Neutrophil (primary cell): Measurements from ENCODE around the gene UNC5B.

Experiments
- H3K27ac ChIP-seq: fragments of 200-600 bp; sonication (generic); 2 replicates; pipeline ENCODE4 v1.5.1; 2016; ENCODE audit warnings: mild to moderate bottlenecking, moderate library complexity
- H3K27me3 ChIP-seq: fragments of 200-600 bp; sonication (generic); 2 replicates; pipeline ENCODE4 v1.6.0; 2016; ENCODE audit warnings: mild to moderate bottlenecking
- H3K36me3 ChIP-seq: fragments of 200-600 bp; sonication (generic); 2 replicates; pipeline ENCODE4 v1.5.1; 2017
- H3K4me1 ChIP-seq, 2 experiments: fragments of 200-600 bp in 1 of 2; sonication (generic) in 1 of 2; 1 replicate in 1 of 2; 2 replicates in 1 of 2; pipeline versions ENCODE4 v1.5.1 to v1.6.1; 2013 to 2016; ENCODE audit warnings: low read depth in 1 of 2, low read length in 1 of 2, mild to moderate bottlenecking in 1 of 2, moderate library complexity in 1 of 2; ENCODE audit not compliant: control insufficient read depth in 1 of 2, insufficient read depth in 1 of 2
- H3K4me3 ChIP-seq, 2 experiments: fragments of 200-600 bp in 1 of 2; sonication (generic) in 1 of 2; 1 replicate in 1 of 2; 2 replicates in 1 of 2; pipeline ENCODE4 v1.5.1; 2013 to 2016; ENCODE audit warnings: low read depth in 1 of 2, low read length in 1 of 2, mild to moderate bottlenecking in 1 of 2, moderate library complexity in 1 of 2
- H3K9me3 ChIP-seq: fragments of 200-600 bp; sonication (generic); 2 replicates; pipeline ENCODE4 v1.5.1; 2016
- TF ChIP-seq, protein P1 (sequence below): fragments of 200-600 bp; sonication (generic); IDR thresholded peaks from 2 replicates; pipeline ENCODE4 v1.5.1; 2016; ENCODE audit warnings: antibody characterized with exemption

UNC5B gene

DNA sequence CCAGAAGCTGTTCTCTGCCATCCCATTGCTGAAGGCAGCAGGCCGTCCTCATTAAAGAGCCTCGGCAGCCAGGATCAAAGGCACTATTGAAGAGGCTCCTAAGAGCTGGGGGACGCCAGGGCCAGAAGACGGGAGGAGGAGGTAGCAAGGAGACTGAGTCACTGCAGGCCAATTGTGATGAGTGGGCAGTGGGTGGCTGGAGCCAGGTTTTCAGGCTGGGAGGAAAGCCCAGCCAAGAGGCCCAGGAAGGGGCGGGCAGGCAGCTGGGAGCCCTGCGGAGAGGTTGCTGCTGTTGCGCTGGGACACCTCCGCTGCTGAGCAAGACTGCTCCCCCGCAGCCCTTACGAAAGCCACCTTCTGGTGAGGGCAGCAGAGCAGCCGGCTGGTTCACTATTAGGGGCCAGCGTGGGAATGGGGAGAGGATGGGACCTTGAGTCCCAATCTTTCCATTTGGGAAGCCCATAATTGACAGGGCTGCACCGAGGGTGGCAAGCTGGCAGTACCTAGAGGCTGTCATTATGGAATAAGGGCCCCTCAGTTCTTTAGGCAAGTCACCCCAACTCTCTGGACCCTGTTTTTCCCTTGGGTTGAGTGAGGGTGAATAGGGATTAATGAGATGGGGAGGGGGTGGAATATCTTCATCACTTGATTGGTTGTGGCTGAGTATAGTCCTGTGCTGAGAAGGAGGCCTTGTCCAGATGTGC is 48.4 kb downstream of the UNC5B start:
- H3K36me3 ChIP-seq: no peaks in the 10 kb centered on the region
- no peak overlapping the region for H3K27ac ChIP-seq
- no peaks in the 10 kb centered on the region for H3K4me1 ChIP-seq
- H3K27me3 ChIP-seq: no peaks in the 10 kb centered on the region
- TF ChIP-seq, protein P1, sequence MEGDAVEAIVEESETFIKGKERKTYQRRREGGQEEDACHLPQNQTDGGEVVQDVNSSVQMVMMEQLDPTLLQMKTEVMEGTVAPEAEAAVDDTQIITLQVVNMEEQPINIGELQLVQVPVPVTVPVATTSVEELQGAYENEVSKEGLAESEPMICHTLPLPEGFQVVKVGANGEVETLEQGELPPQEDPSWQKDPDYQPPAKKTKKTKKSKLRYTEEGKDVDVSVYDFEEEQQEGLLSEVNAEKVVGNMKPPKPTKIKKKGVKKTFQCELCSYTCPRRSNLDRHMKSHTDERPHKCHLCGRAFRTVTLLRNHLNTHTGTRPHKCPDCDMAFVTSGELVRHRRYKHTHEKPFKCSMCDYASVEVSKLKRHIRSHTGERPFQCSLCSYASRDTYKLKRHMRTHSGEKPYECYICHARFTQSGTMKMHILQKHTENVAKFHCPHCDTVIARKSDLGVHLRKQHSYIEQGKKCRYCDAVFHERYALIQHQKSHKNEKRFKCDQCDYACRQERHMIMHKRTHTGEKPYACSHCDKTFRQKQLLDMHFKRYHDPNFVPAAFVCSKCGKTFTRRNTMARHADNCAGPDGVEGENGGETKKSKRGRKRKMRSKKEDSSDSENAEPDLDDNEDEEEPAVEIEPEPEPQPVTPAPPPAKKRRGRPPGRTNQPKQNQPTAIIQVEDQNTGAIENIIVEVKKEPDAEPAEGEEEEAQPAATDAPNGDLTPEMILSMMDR: no peak
- no peaks in the 10 kb centered on the region for H3K9me3 ChIP-seq
- H3K4me3 ChIP-seq: no peak overlapping the region

GRCh38 chr10:71262027-71262426 is 49.7 kb downstream of the UNC5B start:
- Histone ChIP-seq H3K9me3 (no peaks in the 10 kb centered on the region), H3K36me3 (no peaks in the 10 kb centered on the region), H3K4me1 (no peaks in the 10 kb centered on the region), H3K27ac (no peak overlapping the region), H3K27me3 (no peaks in the 10 kb centered on the region), H3K4me3 (no peak overlapping the region)
- TF ChIP-seq, protein P1: no peak

GRCh38 chr10:71262817-71263216 is 50.4 kb downstream of the UNC5B start:
- TF ChIP-seq, protein P1: no peak
- Histone ChIP-seq H3K4me1 (no peaks in the 10 kb centered on the region), H3K4me3 (no peak overlapping the region), H3K27ac (no peak overlapping the region), H3K9me3 (no peaks in the 10 kb centered on the region), H3K36me3 (no peaks in the 10 kb centered on the region), H3K27me3 (no peaks in the 10 kb centered on the region)

GRCh38 chr10:71263376-71263775 is 51.0 kb downstream of the UNC5B start:
- Histone ChIP-seq H3K36me3 (no peaks in the 10 kb centered on the region), H3K4me1 (no peaks in the 10 kb centered on the region), H3K4me3 (no peak overlapping the region), H3K27me3 (no peaks in the 10 kb centered on the region), H3K27ac (no peak overlapping the region), H3K9me3 (no peaks in the 10 kb centered on the region)
- TF ChIP-seq, protein P1: no peak

DNA sequence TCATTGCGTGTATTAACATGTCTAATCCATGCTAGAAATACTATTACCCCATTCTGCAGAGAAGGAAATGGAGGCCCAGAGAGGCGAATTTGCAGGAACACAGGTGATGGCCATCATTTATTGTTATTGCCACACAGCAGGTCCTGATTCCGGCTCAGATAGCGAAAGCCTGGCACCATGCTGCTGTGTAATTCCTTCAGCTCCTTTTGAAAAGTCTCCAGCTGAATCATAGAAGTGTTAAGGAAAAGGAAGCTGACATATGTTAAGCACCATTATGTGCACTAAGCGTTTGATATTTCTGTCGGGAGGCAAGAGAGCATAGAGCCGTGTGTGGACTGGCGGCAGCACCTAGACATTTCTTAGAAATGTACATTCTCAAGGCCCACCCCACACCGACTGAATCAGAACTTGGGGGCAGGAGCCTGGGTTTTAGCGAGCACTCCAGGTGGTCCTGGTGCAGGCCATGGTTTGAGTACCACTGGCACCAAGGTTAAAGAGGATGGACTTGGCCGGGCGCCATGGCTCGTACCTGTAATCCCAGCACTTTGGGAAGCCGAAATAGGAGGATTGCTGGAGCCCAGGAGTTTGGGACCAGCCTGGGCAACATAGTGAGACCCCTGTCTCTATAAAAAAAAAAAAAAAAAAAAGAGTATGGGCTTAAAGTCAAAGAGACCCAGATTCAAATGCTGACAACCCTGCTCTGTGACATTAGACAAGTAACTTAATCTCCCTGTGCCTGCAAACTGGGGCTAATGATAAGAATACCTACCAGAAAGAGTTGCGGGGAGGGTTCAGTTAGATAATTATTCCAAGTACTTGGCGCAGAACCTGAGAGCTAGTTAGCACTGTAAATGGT is 52.2 kb downstream of the UNC5B start:
- H3K36me3 ChIP-seq: no peaks in the 10 kb centered on the region
- TF ChIP-seq, protein P1: no peak
- no peaks in the 10 kb centered on the region for H3K9me3 ChIP-seq
- H3K4me1 ChIP-seq: no peaks in the 10 kb centered on the region
- H3K4me3 ChIP-seq: no peak overlapping the region
- H3K27ac ChIP-seq: no peak overlapping the region
- H3K27me3 ChIP-seq: no peaks in the 10 kb centered on the region
